H1 (cell line): Measurements from ENCODE around the gene FKBP1A. TPM values are rescaled to one million over a fixed set of nuclear protein-coding genes. Genes with fewer than 3 reads are reported as not detected.

Source experiments
- CTCF ChIA-PET: fragments of 300-600 bp; sonication (Branson Sonifier 250); formaldehyde crosslinking; loops from one replicate; lab custom pipeline; 2021; ENCODE audit not compliant: partially characterized antibody; lab: Charles Lee
- POLR2A ChIA-PET: fragments of 300-600 bp; sonication (Branson Sonifier 250); formaldehyde crosslinking; loops from one replicate; lab custom pipeline; 2021; ENCODE audit warnings: inconsistent platforms; ENCODE audit not compliant: partially characterized antibody; lab: Charles Lee
- DNase-seq, 2 experiments: peaks; one replicate each; pipeline versions ENCODE4 v3.0.0 to v3.0.0-alpha.2; 2010 to 2022; ENCODE audit warnings: low spot score in 2 of 2, low read depth in 1 of 2, mixed read lengths in 1 of 2
- FAIRE-seq: peaks from 2 replicates; lab custom pipeline; 2011; peaks lifted over from hg19 to GRCh38; lab: Jason Lieb, UNC
- H2AFZ ChIP-seq: 2 replicates; pipeline ENCODE4 v1.8.1; 2012; ENCODE audit warnings: low read length, inconsistent platforms
- H2AK5ac ChIP-seq: 2 replicates; pipeline ENCODE4 v1.6.1; 2013; ENCODE audit warnings: low read depth, low read length
- H2BK120ac ChIP-seq: replicated peaks from 2 replicates; pipeline ENCODE3; 2013; ENCODE audit warnings: low read depth, low read length, inconsistent platforms
- H2BK12ac ChIP-seq: 2 replicates; pipeline ENCODE4 v1.6.1; 2013; ENCODE audit warnings: low read depth, low read length
- H2BK15ac ChIP-seq: 2 replicates; pipeline ENCODE4 v1.6.1; 2013; ENCODE audit warnings: low read length
- H2BK20ac ChIP-seq: 2 replicates; pipeline ENCODE4 v1.6.1; 2013; ENCODE audit warnings: low read length
- H2BK5ac ChIP-seq: 2 replicates; pipeline ENCODE4 v1.6.1; 2013; ENCODE audit warnings: low read depth, low read length
- H3K14ac ChIP-seq: 2 replicates; pipeline ENCODE4 v1.6.1; 2013; ENCODE audit warnings: inconsistent platforms; ENCODE audit not compliant: insufficient read length
- H3K18ac ChIP-seq: 2 replicates; pipeline ENCODE4 v1.6.1; 2013; ENCODE audit warnings: low read length; ENCODE audit errors: extremely low read depth
- H3K23ac ChIP-seq: 2 replicates; pipeline ENCODE4 v1.6.1; 2013; ENCODE audit warnings: inconsistent platforms; ENCODE audit not compliant: insufficient read length
- H3K23me2 ChIP-seq: 2 replicates; pipeline ENCODE4 v1.6.1; 2013; ENCODE audit warnings: low read depth, low read length
- H3K27ac ChIP-seq: 2 replicates; pipeline ENCODE4 v1.6.1; 2011; ENCODE audit warnings: low read depth, low read length, inconsistent platforms
- H3K27me3 ChIP-seq, 4 experiments: replicated peaks in 1 of 4; 1 replicate in 1 of 4; 2 replicates in 3 of 4; pipeline versions ENCODE4 v1.6.1 to v1.8.1; 2011 to 2013; ENCODE audit warnings: low read length in 3 of 4, mild to moderate bottlenecking in 3 of 4, inconsistent platforms in 2 of 4, mixed read lengths in 2 of 4, moderate library complexity in 1 of 4; ENCODE audit not compliant: control insufficient read depth in 3 of 4, insufficient read depth in 3 of 4; ENCODE audit errors: extremely low read depth in 1 of 4
- H3K36me3 ChIP-seq, 4 experiments: 2 replicates each; pipeline versions ENCODE4 v1.6.1 to v1.8.1; 2011 to 2013; ENCODE audit warnings: mild to moderate bottlenecking in 4 of 4, low read length in 3 of 4, moderate library complexity in 2 of 4, control low read depth in 1 of 4, inconsistent platforms in 1 of 4; ENCODE audit not compliant: insufficient read depth in 4 of 4, control insufficient read depth in 2 of 4
- H3K4ac ChIP-seq: replicated peaks from 2 replicates; pipeline ENCODE3; 2013; ENCODE audit warnings: low read length, low read depth, mixed read lengths, inconsistent platforms; ENCODE audit not compliant: insufficient read length
- H3K4me1 ChIP-seq, 4 experiments: replicated peaks in 1 of 4; 1 replicate in 1 of 4; 2 replicates in 3 of 4; pipeline versions ENCODE4 v1.6.1 to v1.8.1; 2011 to 2013; ENCODE audit warnings: low read length in 3 of 4, inconsistent platforms in 2 of 4, mixed read lengths in 1 of 4; ENCODE audit not compliant: insufficient read depth in 4 of 4, control insufficient read depth in 3 of 4
- H3K4me2 ChIP-seq, 2 experiments: 2 replicates each; pipeline versions ENCODE4 v1.6.1 to v1.8.1; 2011 to 2013; ENCODE audit warnings: low read depth in 2 of 2, low read length in 2 of 2, control low read depth in 1 of 2, inconsistent platforms in 1 of 2, mild to moderate bottlenecking in 1 of 2; ENCODE audit not compliant: insufficient read depth in 1 of 2
- H3K4me3 ChIP-seq, 4 experiments: fragments of 200-600, 300-600 bp in 1 of 4; sonication (generic), shearing (Covaris generic), sonication (Bioruptor Twin) in 1 of 4; 2 replicates each; pipeline versions ENCODE4 v1.5.1 to v1.8.1; 2011 to 2016; ENCODE audit warnings: low read length in 4 of 4, low read depth in 3 of 4, control low read depth in 2 of 4, inconsistent platforms in 2 of 4, mild to moderate bottlenecking in 2 of 4, mixed read lengths in 1 of 4, moderate library complexity in 1 of 4; ENCODE audit not compliant: insufficient read depth in 2 of 4; ENCODE audit errors: extremely low read depth in 1 of 4
- H3K56ac ChIP-seq: replicated peaks from 2 replicates; pipeline ENCODE3; 2013; ENCODE audit warnings: low read depth, mild to moderate bottlenecking, mixed read lengths, low read length, inconsistent platforms; ENCODE audit not compliant: insufficient read length
- H3K79me1 ChIP-seq: 2 replicates; pipeline ENCODE4 v1.6.1; 2013; ENCODE audit warnings: low read depth, low read length, control low read depth
- H3K79me2 ChIP-seq, 2 experiments: 2 replicates each; pipeline versions ENCODE4 v1.6.1 to v1.8.1; 2012 to 2013; ENCODE audit warnings: low read length in 2 of 2, mild to moderate bottlenecking in 2 of 2, inconsistent platforms in 1 of 2; ENCODE audit not compliant: insufficient read depth in 2 of 2, control insufficient read depth in 1 of 2
- H3K9ac ChIP-seq, 4 experiments: replicated peaks in 1 of 4; 1 replicate in 1 of 4; 2 replicates in 3 of 4; pipeline versions ENCODE4 v1.6.1 to v1.8.1; 2011 to 2013; ENCODE audit warnings: low read depth in 3 of 4, low read length in 3 of 4, control low read depth in 2 of 4, mild to moderate bottlenecking in 2 of 4, moderate library complexity in 2 of 4, inconsistent platforms in 1 of 4; ENCODE audit errors: extremely low read depth in 1 of 4
- H3K9me3 ChIP-seq, 2 experiments: 2 replicates each; pipeline versions ENCODE4 v1.6.1 to v1.8.1; 2012 to 2013; ENCODE audit warnings: mild to moderate bottlenecking in 2 of 2, moderate library complexity in 2 of 2, control low read depth in 1 of 2, inconsistent platforms in 1 of 2, low read depth in 1 of 2, low read length in 1 of 2, mixed read lengths in 1 of 2; ENCODE audit not compliant: insufficient read depth in 2 of 2
- H4K20me1 ChIP-seq, 2 experiments: replicated peaks in 1 of 2; 2 replicates each; pipeline versions ENCODE3 to v1.8.1; 2011 to 2013; ENCODE audit warnings: inconsistent platforms in 2 of 2, low read length in 2 of 2, mild to moderate bottlenecking in 1 of 2; ENCODE audit not compliant: insufficient read depth in 2 of 2, control insufficient read depth in 1 of 2
- H4K5ac ChIP-seq: 2 replicates; pipeline ENCODE4 v1.6.1; 2013; ENCODE audit warnings: low read length, low read depth, mixed read lengths, inconsistent platforms; ENCODE audit not compliant: insufficient read length
- H4K8ac ChIP-seq: 2 replicates; pipeline ENCODE4 v1.8.0; 2013; ENCODE audit warnings: mild to moderate bottlenecking, moderate library complexity, low read length, inconsistent platforms; ENCODE audit not compliant: insufficient read depth; ENCODE audit errors: extremely low read depth
- H4K91ac ChIP-seq: replicated peaks from 2 replicates; pipeline ENCODE3; 2013; ENCODE audit warnings: low read length, mixed read lengths, inconsistent platforms; ENCODE audit not compliant: insufficient read length
- BACH1 ChIP-seq: IDR thresholded peaks from 2 replicates; pipeline ENCODE4 v1.6.1; 2012; ENCODE audit warnings: low read length, improper control_type of control experiment
- EGR1 ChIP-seq: IDR thresholded peaks from 2 replicates; pipeline ENCODE4 v1.6.1; 2011; ENCODE audit warnings: low read depth, low read length, borderline replicate concordance
- EZH2 ChIP-seq: fragments of 200-600 bp; sonication (generic); IDR thresholded peaks from 2 replicates; pipeline ENCODE4 v1.7.1; 2012; ENCODE audit warnings: low read depth, mild to moderate bottlenecking, moderate library complexity, low read length, inconsistent platforms; ENCODE audit not compliant: severe bottlenecking
- FOSL1 ChIP-seq: IDR thresholded peaks from 2 replicates; pipeline ENCODE4 v1.6.1; 2011; ENCODE audit warnings: mild to moderate bottlenecking, low read depth, low read length, moderate library complexity; ENCODE audit not compliant: insufficient read depth
- JUND ChIP-seq: IDR thresholded peaks from 2 replicates; pipeline ENCODE4 v1.6.1; 2011; ENCODE audit warnings: mild to moderate bottlenecking, improper control_type of control experiment, low read length
- KDM1A ChIP-seq: fragments of 200-600, 300-600 bp; sonication (generic); IDR thresholded peaks from 2 replicates; pipeline ENCODE4 v1.7.1; 2016; ENCODE audit warnings: mild to moderate bottlenecking, low read length, borderline replicate concordance
- KDM5A ChIP-seq: fragments of 200-600 bp; IDR thresholded peaks from 2 replicates; pipeline ENCODE4 v1.7.1; 2012; ENCODE audit warnings: mild to moderate bottlenecking, low read length, inconsistent platforms, mixed read lengths
- PHF8 ChIP-seq: fragments of 200-600 bp; sonication (generic); conservative IDR thresholded peaks from 2 replicates; pipeline ENCODE4 v1.7.1; 2012; ENCODE audit warnings: low read depth, mild to moderate bottlenecking, inconsistent platforms, low read length, moderate library complexity
- TAF7 ChIP-seq: optimal IDR thresholded peaks from 2 replicates; pipeline ENCODE3; 2011; ENCODE audit warnings: low read depth, mild to moderate bottlenecking, inconsistent platforms, low read length, moderate library complexity, borderline replicate concordance
- TBP ChIP-seq: IDR thresholded peaks from 2 replicates; pipeline ENCODE4 v1.6.1; 2011; ENCODE audit warnings: low read depth, low read length, improper control_type of control experiment
- WGBS, 2 experiments: shearing (Covaris generic) in 1 of 2; methylation state at CpG; one replicate each; pipeline versions ENCODE4 v1.1.6 to v1.1.7; 2013 to 2015; ENCODE audit warnings: low lambda C conversion rate in 2 of 2, mixed read lengths in 2 of 2, inconsistent platforms in 1 of 2, low coverage in 1 of 2, missing lambda C conversion rate in 1 of 2; ENCODE audit not compliant: insufficient replicate concordance in 2 of 2, insufficient coverage in 1 of 2, insufficient read length in 1 of 2; ENCODE audit errors: extremely low coverage in 1 of 2, missing lambda C conversion rate in 1 of 2; 5-methylcytosine and 5-hydroxymethylcytosine counted together
- polyA plus RNA-seq, 7 experiments: library from polyadenylated mRNA; depleted of rRNA in 3 of 7; stranded (reverse) in 5 of 7; unstranded in 2 of 7; fragments of >200 nt in 5 of 7; fragments of 200-250 nt in 2 of 7; gene quantifications; 1 replicate in 5 of 7; 2 replicates in 1 of 7; 4 replicates in 1 of 7; pipeline versions ENCODE4 v1.2.1 to v1.2.3, GENCODE V29; 2011 to 2013; ENCODE audit warnings: missing spikeins in 2 of 7, mixed read lengths in 2 of 7
- total RNA-seq: library from RNA; stranded (reverse); fragmentation: NEBNext Ultra II Directional; extraction: Animal tissue kit (Norgen Biotek cat#: 25700); gene quantifications from 2 replicates; pipeline ENCODE4 v1.2.1, GENCODE V29; 2021
- TF ChIP-seq, protein P1 (sequence below): IDR thresholded peaks from 2 replicates; pipeline ENCODE4 v1.6.1; 2011; ENCODE audit warnings: low read length, improper control_type of control experiment

FKBP1A gene
- total and polyA plus RNA-seq, 2 of the 8 experiments (the other 6 are each of a cell fraction or from before 2014, with no cell fraction given) = 250 to 685 TPM

DNA sequence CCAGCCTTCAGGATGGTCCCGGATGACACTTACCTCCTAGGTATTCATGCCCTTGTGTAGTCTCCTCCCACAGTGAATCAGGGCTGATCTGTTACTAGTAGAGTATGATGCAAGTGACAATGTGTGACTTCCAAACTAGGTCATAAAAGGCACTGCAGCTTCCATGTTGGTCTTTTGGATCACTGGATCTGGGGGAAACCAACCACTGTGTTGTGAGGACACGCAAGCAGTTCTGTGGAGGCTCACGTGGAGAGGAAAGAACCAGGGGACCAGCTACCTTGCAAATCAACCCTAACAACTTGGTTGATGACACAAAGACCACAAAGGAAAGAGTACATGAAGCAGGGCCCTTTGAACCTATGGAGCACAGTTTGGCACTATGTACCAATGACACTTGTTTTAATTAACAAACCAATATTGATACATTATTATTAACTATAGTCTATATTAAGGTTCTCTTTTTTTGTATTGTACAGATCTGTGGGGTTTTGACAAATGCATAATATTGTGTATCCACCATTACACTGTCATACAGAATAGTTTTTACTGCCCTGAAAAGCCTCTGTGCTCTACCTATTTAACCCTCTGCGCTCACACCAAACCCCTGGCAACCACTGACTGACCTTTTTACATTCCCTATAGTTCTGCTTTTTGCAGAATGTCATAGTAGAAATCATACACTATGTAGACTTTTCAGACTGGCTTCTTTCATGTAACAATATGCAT, 47.7 kb downstream of the FKBP1A start:
- POLR2A ChIA-PET = interaction anchor here (0.8 to 5.0 kb wide), 3 partner anchors 12 to 29 kb away, joined by 4 to 34 read pairs (median 5); partner anchors contain the start of gene SDCBP2
- H3K79me1 ChIP-seq = no peaks in the 10 kb centered on the region
- peaks cover 0 to 4% of the 10 kb centered on the region in 2 experiments; a peak in 1 of 4 replicates for H3K9me3 ChIP-seq
- no peak overlapping the region for H2BK120ac ChIP-seq
- no peaks in the 10 kb centered on the region for H3K27me3 ChIP-seq
- H3K23ac ChIP-seq = no peak overlapping the region
- no peak overlapping the region for H2AK5ac ChIP-seq
- no peaks in the 10 kb centered on the region for H3K79me2 ChIP-seq
- no peak overlapping the region for H2AFZ ChIP-seq
- H2BK12ac ChIP-seq = no peak overlapping the region
- no peak overlapping the region for H3K14ac ChIP-seq
- no peak overlapping the region for H3K18ac ChIP-seq
- no peaks in the 10 kb centered on the region for H3K4me1 ChIP-seq
- H3K4me2 ChIP-seq = no peak overlapping the region
- H2BK15ac ChIP-seq = no peak overlapping the region
- no peaks in the 10 kb centered on the region for H3K23me2 ChIP-seq
- no peak for FAIRE-seq
- H3K56ac ChIP-seq = no peak overlapping the region
- H2BK20ac ChIP-seq = no peak overlapping the region
- H2BK5ac ChIP-seq = no peak overlapping the region
- peaks cover 0 to 11% of the 10 kb centered on the region in 2 experiments for H4K20me1 ChIP-seq
- peak in 1 of 2 experiments; percentile 19 for DNase-seq
- H3K36me3 ChIP-seq = no peaks in the 10 kb centered on the region
- H4K5ac ChIP-seq = no peak overlapping the region
- no peak overlapping the region for H4K8ac ChIP-seq
- CTCF ChIA-PET = interaction anchor here (0.7 to 2.4 kb wide), 10 partner anchors 9 to 39 kb away, joined by 3 to 13 read pairs (median 4); partner anchors contain the start of gene SDCBP2
- no peak overlapping the region for H4K91ac ChIP-seq
- H3K9ac ChIP-seq = no peak overlapping the region
- H3K4me3 ChIP-seq = no peak overlapping the region
- H3K27ac ChIP-seq = no peak overlapping the region
- 79% methylated on average over 4 of the region's 4 CpGs; no CpG with 5 or more reads in 1 of the 2 experiments for WGBS, 2 experiments
- H3K4ac ChIP-seq = no peak overlapping the region
- TF ChIP-seq KDM5A (no peak), EGR1 (no peak), KDM1A (no peak), TAF7 (no peak), EZH2 (no peak), PHF8 (no peak), JUND (no peak), TBP (no peak), FOSL1 (no peak), BACH1 (no peak)
- TF ChIP-seq, protein P1, sequence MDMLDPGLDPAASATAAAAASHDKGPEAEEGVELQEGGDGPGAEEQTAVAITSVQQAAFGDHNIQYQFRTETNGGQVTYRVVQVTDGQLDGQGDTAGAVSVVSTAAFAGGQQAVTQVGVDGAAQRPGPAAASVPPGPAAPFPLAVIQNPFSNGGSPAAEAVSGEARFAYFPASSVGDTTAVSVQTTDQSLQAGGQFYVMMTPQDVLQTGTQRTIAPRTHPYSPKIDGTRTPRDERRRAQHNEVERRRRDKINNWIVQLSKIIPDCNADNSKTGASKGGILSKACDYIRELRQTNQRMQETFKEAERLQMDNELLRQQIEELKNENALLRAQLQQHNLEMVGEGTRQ = no peak
